IMR-90 (cell line): ENCODE measurements around the gene RET. TPM values are rescaled to one million over a fixed set of nuclear protein-coding genes. Genes with fewer than 3 reads are reported as not detected.

Experiments used
- ATAC-seq: fragments of 200-7000 bp; cut with Tn5 transposase; 2 replicates; pipeline ENCODE4 v1.9.1; 2020; ENCODE audit warnings: low read depth, mild to moderate bottlenecking, moderate library complexity
- BruUV-seq: library from RNA; stranded (reverse); fragments of 400-500 nt; replicated peaks from 2 replicates; lab custom pipeline; 2021; lab: Mats Ljungman, UMichigan
- CTCF ChIA-PET: fragments of 300-600 bp; formaldehyde crosslinking; extraction: SDS; loops from one replicate; lab custom pipeline; 2021; ENCODE audit warnings: antibody characterized with exemption; lab: Yijun Ruan, JAX
- POLR2A ChIA-PET: fragments of 300-600 bp; sonication (Branson Sonifier 250); formaldehyde crosslinking; loops from one replicate; lab custom pipeline; 2022; ENCODE audit warnings: antibody characterized with exemption; ENCODE audit not compliant: unreplicated experiment; lab: Charles Lee
- DNase-seq: peaks from one replicate; pipeline ENCODE4 v3.0.0; 2013
- H2AFZ ChIP-seq: replicated peaks from 2 replicates; pipeline ENCODE3; 2013; ENCODE audit warnings: low read length, mild to moderate bottlenecking; ENCODE audit not compliant: poor library complexity
- H2AK5ac ChIP-seq: 2 replicates; pipeline ENCODE4 v1.6.1; 2013; ENCODE audit warnings: low read depth, low read length, inconsistent platforms
- H2AK9ac ChIP-seq: replicated peaks from 2 replicates; pipeline ENCODE3; 2013; ENCODE audit warnings: mild to moderate bottlenecking, low read depth, low read length, moderate library complexity; ENCODE audit not compliant: poor library complexity
- H2BK120ac ChIP-seq: 2 replicates; pipeline ENCODE4 v1.6.1; 2013; ENCODE audit warnings: low read depth, low read length, inconsistent platforms
- H2BK15ac ChIP-seq: 3 replicates; pipeline ENCODE4 v1.6.1; 2013; ENCODE audit warnings: low read depth, low read length, inconsistent platforms
- H2BK20ac ChIP-seq: 2 replicates; pipeline ENCODE4 v1.6.1; 2013; ENCODE audit warnings: low read depth, mild to moderate bottlenecking, inconsistent platforms, low read length, moderate library complexity
- H2BK5ac ChIP-seq: 2 replicates; pipeline ENCODE4 v1.6.1; 2013; ENCODE audit warnings: mild to moderate bottlenecking, low read depth, low read length, inconsistent platforms; ENCODE audit not compliant: poor library complexity, severe bottlenecking
- H3K14ac ChIP-seq: replicated peaks from 2 replicates; pipeline ENCODE4 v1.6.1; 2013; ENCODE audit warnings: low read depth, low read length, inconsistent platforms
- H3K18ac ChIP-seq: 2 replicates; pipeline ENCODE4 v1.6.1; 2013; ENCODE audit warnings: low read depth, low read length, control low read depth
- H3K23ac ChIP-seq: 2 replicates; pipeline ENCODE4 v1.6.1; 2013; ENCODE audit warnings: low read depth, low read length, inconsistent platforms
- H3K27ac ChIP-seq: 2 replicates; pipeline ENCODE4 v1.5.1; 2013; ENCODE audit warnings: mild to moderate bottlenecking, control low read depth, low read length; ENCODE audit not compliant: insufficient read depth
- H3K27me3 ChIP-seq: 2 replicates; pipeline ENCODE4 v1.6.1; 2013; ENCODE audit warnings: low read length; ENCODE audit not compliant: control insufficient read depth, insufficient read depth
- H3K36me3 ChIP-seq: 2 replicates; pipeline ENCODE4 v1.6.1; 2013; ENCODE audit warnings: low read length, mixed read lengths; ENCODE audit not compliant: control insufficient read depth, insufficient read depth
- H3K4ac ChIP-seq: 2 replicates; pipeline ENCODE4 v1.6.1; 2013; ENCODE audit warnings: low read depth, low read length, inconsistent platforms
- H3K4me1 ChIP-seq: 2 replicates; pipeline ENCODE4 v1.6.1; 2013; ENCODE audit warnings: low read length, mixed read lengths; ENCODE audit not compliant: control insufficient read depth, insufficient read depth
- H3K4me2 ChIP-seq: 2 replicates; pipeline ENCODE4 v1.6.1; 2013; ENCODE audit warnings: low read depth, mild to moderate bottlenecking, control low read depth, low read length, moderate library complexity
- H3K4me3 ChIP-seq: 2 replicates; pipeline ENCODE4 v1.5.1; 2013; ENCODE audit warnings: low read depth, mild to moderate bottlenecking, control low read depth, low read length, moderate library complexity; ENCODE audit not compliant: insufficient read depth
- H3K56ac ChIP-seq: 2 replicates; pipeline ENCODE4 v1.6.1; 2013; ENCODE audit warnings: low read length, inconsistent platforms; ENCODE audit not compliant: insufficient read depth; ENCODE audit errors: extremely low read depth
- H3K79me1 ChIP-seq, 2 experiments: 2 replicates each; pipeline ENCODE4 v1.6.1; 2013; ENCODE audit warnings: low read length in 2 of 2, inconsistent platforms in 1 of 2, low read depth in 1 of 2
- H3K9ac ChIP-seq: 2 replicates; pipeline ENCODE4 v1.6.1; 2013; ENCODE audit warnings: low read depth, low read length, control low read depth
- H3K9me1 ChIP-seq: 2 replicates; pipeline ENCODE4 v1.6.1; 2013; ENCODE audit warnings: low read length, inconsistent platforms; ENCODE audit not compliant: insufficient read depth
- H3K9me3 ChIP-seq: 2 replicates; pipeline ENCODE4 v1.6.1; 2013; ENCODE audit warnings: low read length; ENCODE audit not compliant: control insufficient read depth, insufficient read depth
- H4K20me1 ChIP-seq: 2 replicates; pipeline ENCODE4 v1.6.1; 2013; ENCODE audit warnings: low read length, inconsistent platforms; ENCODE audit not compliant: insufficient read depth
- H4K5ac ChIP-seq: 2 replicates; pipeline ENCODE4 v1.6.1; 2013; ENCODE audit warnings: mild to moderate bottlenecking, low read depth, low read length, control low read depth
- H4K8ac ChIP-seq, 2 experiments: 2 replicates each; pipeline ENCODE4 v1.6.1; 2013; ENCODE audit warnings: low read depth in 2 of 2, low read length in 2 of 2, control low read depth in 1 of 2, inconsistent platforms in 1 of 2
- H4K91ac ChIP-seq: 2 replicates; pipeline ENCODE4 v1.6.1; 2013; ENCODE audit warnings: low read depth, low read length, inconsistent platforms; ENCODE audit not compliant: insufficient read depth
- BHLHE40 ChIP-seq: fragments of 150-350 bp; IDR thresholded peaks from 2 replicates; pipeline ENCODE4 v1.6.1; 2016; ENCODE audit warnings: mild to moderate bottlenecking, low read depth, low read length
- CEBPB ChIP-seq: IDR thresholded peaks from 2 replicates; pipeline ENCODE4 v1.6.1; 2012; ENCODE audit warnings: low read depth, low read length, improper control_type of control experiment
- CHD1 ChIP-seq: IDR thresholded peaks from 2 replicates; pipeline ENCODE4 v1.6.1; 2012; ENCODE audit warnings: low read depth, low read length, improper control_type of control experiment
- CTCF ChIP-seq: conservative IDR thresholded peaks from 2 replicates; pipeline ENCODE4 v1.5.1; 2012; ENCODE audit warnings: mild to moderate bottlenecking, low read depth, low read length, improper control_type of control experiment
- FOS ChIP-seq: fragments of 150-350 bp; IDR thresholded peaks from 2 replicates; pipeline ENCODE4 v1.6.1; 2016; ENCODE audit warnings: low read depth, low read length
- MAFK ChIP-seq: IDR thresholded peaks from 2 replicates; pipeline ENCODE4 v1.6.1; 2012; ENCODE audit warnings: low read depth, low read length, improper control_type of control experiment
- MAZ ChIP-seq: IDR thresholded peaks from 2 replicates; pipeline ENCODE4 v1.6.1; 2012; ENCODE audit warnings: low read depth, mild to moderate bottlenecking, low read length, improper control_type of control experiment, moderate library complexity, borderline replicate concordance
- MXI1 ChIP-seq: IDR thresholded peaks from 2 replicates; pipeline ENCODE4 v1.6.1; 2012; ENCODE audit warnings: low read depth, mild to moderate bottlenecking, low read length, moderate library complexity, borderline replicate concordance
- NFE2L2 ChIP-seq: fragments of 150-350 bp; IDR thresholded peaks from 2 replicates; pipeline ENCODE4 v1.6.1; 2016; ENCODE audit warnings: low read depth, mild to moderate bottlenecking, low read length
- POLR2A ChIP-seq: IDR thresholded peaks from 2 replicates; pipeline ENCODE4 v1.6.1; 2012; ENCODE audit warnings: mild to moderate bottlenecking, low read depth, low read length
- RAD21 ChIP-seq: IDR thresholded peaks from 2 replicates; pipeline ENCODE4 v1.6.1; 2012; ENCODE audit warnings: low read length, improper control_type of control experiment
- RCOR1 ChIP-seq: IDR thresholded peaks from 2 replicates; pipeline ENCODE4 v1.6.1; 2012; ENCODE audit warnings: mild to moderate bottlenecking, low read length, improper control_type of control experiment; ENCODE audit not compliant: insufficient replicate concordance
- RFX5 ChIP-seq: IDR thresholded peaks from 2 replicates; pipeline ENCODE4 v1.8.0; 2012; ENCODE audit warnings: low read depth, mild to moderate bottlenecking, low read length, moderate library complexity
- SMC3 ChIP-seq: fragments of 150-350 bp; IDR thresholded peaks from 2 replicates; pipeline ENCODE4 v1.6.1; 2016; ENCODE audit warnings: low read depth, mild to moderate bottlenecking, antibody characterized with exemption, low read length, moderate library complexity
- WGBS, 2 experiments: methylation state at CpG; one replicate each; pipeline versions ENCODE4 v1.1.5 to v1.1.7; 2013; ENCODE audit warnings: missing lambda C conversion rate in 2 of 2; ENCODE audit not compliant: insufficient read length in 1 of 2; ENCODE audit errors: extremely low coverage in 2 of 2; 5-methylcytosine and 5-hydroxymethylcytosine counted together
- dilution Hi-C: fragments of 300-500 bp; cut with HindIII; formaldehyde crosslinking; loops from one replicate; pipeline ENCODE4 v1.14.3; 2018; ENCODE audit warnings: low sequenced_read_pairs; ENCODE audit not compliant: unreplicated experiment
- in situ Hi-C: fragments of 300-500 bp; cut with MboI; formaldehyde crosslinking; loops from 3 replicates; pipeline ENCODE4 v1.14.3; 2019; ENCODE audit warnings: low sequenced_read_pairs, inconsistent platforms, mixed read lengths
- intact Hi-C: fragments of 100-400 bp; cut with micrococcal nuclease; formaldehyde crosslinking; loops from 2 replicates; pipeline ENCODE4 v1.10.0; 2022
- polyA plus RNA-seq, 3 experiments: library from polyadenylated mRNA; depleted of rRNA; stranded (reverse); fragments of >200 nt; gene quantifications; 2 replicates each; pipeline ENCODE4 v1.2.3, GENCODE V29; 2012; ENCODE audit warnings: low replicate concordance in 1 of 3
- total RNA-seq: library from RNA; depleted of rRNA; stranded (reverse); fragments of >200 nt; gene quantifications from 2 replicates; pipeline ENCODE4 v1.2.3, GENCODE V29; 2012
- TF ChIP-seq, protein P1 (sequence below): fragments of 150-350 bp; IDR thresholded peaks from 2 replicates; pipeline ENCODE4 v1.6.1; 2017; ENCODE audit warnings: mild to moderate bottlenecking, antibody characterized with exemption, low read length, low read depth
- TF ChIP-seq, protein P2 (sequence below): fragments of 150-350 bp; IDR thresholded peaks from 2 replicates; pipeline ENCODE4 v1.6.1; 2016; ENCODE audit warnings: low read depth, mild to moderate bottlenecking, low read length, moderate library complexity, borderline replicate concordance

Gene RET
- total and polyA plus RNA-seq, 2 of the 4 experiments (the other 2 are of a cell fraction) = 0.10 to 0.18 TPM

DNA sequence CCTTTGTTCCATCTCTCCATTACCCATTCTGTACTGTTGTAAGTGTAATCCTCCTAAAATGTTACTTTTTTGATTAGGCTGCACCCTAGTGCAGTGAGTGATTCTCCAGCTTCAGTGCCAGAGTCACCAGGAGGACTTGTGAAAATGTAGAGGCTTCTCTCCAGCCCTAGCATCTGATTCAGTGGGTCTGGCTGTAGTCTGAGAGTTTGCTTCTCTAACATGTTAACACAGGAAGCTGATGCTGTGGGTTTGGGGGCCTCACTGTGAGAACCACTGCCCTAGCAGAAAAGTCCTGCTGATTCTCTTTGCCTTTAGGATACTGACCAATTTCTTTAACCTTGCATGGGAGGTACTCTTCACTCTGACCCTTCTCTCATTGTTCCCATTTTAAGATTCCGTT lies 85.7 kb downstream of the RET start:
- ChIA-PET CTCF (interaction anchor here (0.6 kb wide), 1 partner anchor 42 kb away, joined by 3 read pairs; no protein-coding TSS in a partner anchor), POLR2A (no interaction called here)
- H2BK5ac ChIP-seq = no peak overlapping the region
- H2AK9ac ChIP-seq = no peak overlapping the region
- no peak overlapping the region for H3K14ac ChIP-seq
- 0 out of 3 replicates have a peak overlapping the region, but pooled peaks have one; percentile 33 for H2BK15ac ChIP-seq
- peaks cover 9% of the 10 kb centered on the region for H3K9me1 ChIP-seq
- H3K27ac ChIP-seq = no peak overlapping the region
- no peak overlapping the region for H3K9ac ChIP-seq
- peak overlapping the region; percentile 14; the same call in 1 of the 2 replicates for H3K18ac ChIP-seq
- H2BK20ac ChIP-seq = no peak overlapping the region
- peaks cover 11% of the 10 kb centered on the region for H3K4me1 ChIP-seq
- dilution Hi-C loops = no loop called here
- no peak overlapping the region for H4K5ac ChIP-seq
- H3K4me3 ChIP-seq = no peak overlapping the region
- in situ Hi-C loops = no loop called here
- no peak overlapping the region for H4K8ac ChIP-seq
- no peaks in the 10 kb centered on the region for H3K27me3 ChIP-seq
- H3K4ac ChIP-seq = no peak overlapping the region
- no peak overlapping the region for H3K4me2 ChIP-seq
- 100% methylated on average over 1 of the region's 1 CpG; no CpG with 5 or more reads in 1 of the 2 experiments for WGBS, 2 experiments
- H3K36me3 ChIP-seq = peaks cover 18% of the 10 kb centered on the region
- TF ChIP-seq POLR2A = no peak
- TF ChIP-seq, protein P1, sequence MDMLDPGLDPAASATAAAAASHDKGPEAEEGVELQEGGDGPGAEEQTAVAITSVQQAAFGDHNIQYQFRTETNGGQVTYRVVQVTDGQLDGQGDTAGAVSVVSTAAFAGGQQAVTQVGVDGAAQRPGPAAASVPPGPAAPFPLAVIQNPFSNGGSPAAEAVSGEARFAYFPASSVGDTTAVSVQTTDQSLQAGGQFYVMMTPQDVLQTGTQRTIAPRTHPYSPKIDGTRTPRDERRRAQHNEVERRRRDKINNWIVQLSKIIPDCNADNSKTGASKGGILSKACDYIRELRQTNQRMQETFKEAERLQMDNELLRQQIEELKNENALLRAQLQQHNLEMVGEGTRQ = no peak
- TF ChIP-seq RCOR1 = no peak
- TF ChIP-seq SMC3 = no peak
- TF ChIP-seq RFX5 = no peak
- no peak for TF ChIP-seq MAFK
- TF ChIP-seq MAZ = no peak
- TF ChIP-seq CTCF = no peak
- no peak for TF ChIP-seq MXI1
- TF ChIP-seq RAD21 = no peak
- no peak for TF ChIP-seq NFE2L2
- TF ChIP-seq BHLHE40 = no peak
- TF ChIP-seq, protein P2, sequence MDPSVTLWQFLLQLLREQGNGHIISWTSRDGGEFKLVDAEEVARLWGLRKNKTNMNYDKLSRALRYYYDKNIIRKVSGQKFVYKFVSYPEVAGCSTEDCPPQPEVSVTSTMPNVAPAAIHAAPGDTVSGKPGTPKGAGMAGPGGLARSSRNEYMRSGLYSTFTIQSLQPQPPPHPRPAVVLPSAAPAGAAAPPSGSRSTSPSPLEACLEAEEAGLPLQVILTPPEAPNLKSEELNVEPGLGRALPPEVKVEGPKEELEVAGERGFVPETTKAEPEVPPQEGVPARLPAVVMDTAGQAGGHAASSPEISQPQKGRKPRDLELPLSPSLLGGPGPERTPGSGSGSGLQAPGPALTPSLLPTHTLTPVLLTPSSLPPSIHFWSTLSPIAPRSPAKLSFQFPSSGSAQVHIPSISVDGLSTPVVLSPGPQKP = no peak
- TF ChIP-seq CEBPB = no peak
- no peak for TF ChIP-seq FOS
- TF ChIP-seq CHD1 = no peak
- no peak overlapping the region; the same call in 1 of the 2 replicates for H2AK5ac ChIP-seq
- H3K56ac ChIP-seq = no peak overlapping the region
- H3K9me3 ChIP-seq = no peaks in the 10 kb centered on the region
- ATAC-seq (no peak), DNase-seq (no peak)
- H3K23ac ChIP-seq = no peak overlapping the region
- H2BK120ac ChIP-seq = no peak overlapping the region
- peaks cover 10% of the 10 kb centered on the region; the same call in 1 of the 2 replicates for H4K20me1 ChIP-seq
- H2AFZ ChIP-seq = no peak overlapping the region
- intact Hi-C loops = no loop called here
- no TSS peak for BruUV-seq
- H3K79me1 ChIP-seq = peaks cover 30 to 32% of the 10 kb centered on the region in 2 experiments
- no peak overlapping the region for H4K91ac ChIP-seq
